ENCODE data around the gene SMIM20. TPM values are rescaled to one million over a fixed set of nuclear protein-coding genes. Genes with fewer than 3 reads are reported as not detected.

Gene SMIM20
- total and polyA plus RNA-seq, 4 experiments from 2014 or later = 16.9 to 78.9 (median 33.0) TPM

DNA sequence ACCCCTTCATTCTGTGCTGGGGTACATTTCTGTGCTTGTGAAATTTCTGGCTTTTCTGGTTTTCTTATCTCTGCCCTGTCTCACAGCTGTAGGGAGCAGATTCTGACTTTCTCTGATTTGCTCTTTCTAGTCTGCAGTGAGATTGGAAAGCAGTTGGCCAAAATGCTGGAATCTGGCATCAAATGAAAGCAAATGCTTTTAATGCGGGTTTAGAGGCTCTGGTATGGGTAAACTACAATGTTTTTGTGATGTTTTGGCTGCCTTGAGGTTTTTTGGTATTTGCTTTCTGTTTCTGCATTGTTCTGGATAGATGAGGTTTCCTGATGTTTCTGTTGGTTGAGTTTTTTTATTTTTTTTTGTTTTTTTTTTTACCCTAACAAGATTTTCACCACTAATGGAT lies 23.8 kb downstream of the SMIM20 start:
- Mint-ChIP-seq H3K4me3 (peak overlapping the region in 6 of 8 donors; percentile 1 to 52 (median 39)), H3K36me3 (no peaks in the 10 kb centered on the region), H3K27ac (peak overlapping the region in 3 of 7 donors; percentile 10 to 15 (median 14)), H3K9me3 (peaks cover 0 to 6% (median 0%) of the 10 kb centered on the region in 8 donors), H3K27me3 (peaks cover 6 to 7% of the 10 kb centered on the region in 2 donors), H3K4me1 (peaks cover 6 to 15% (median 11%) of the 10 kb centered on the region in 4 donors)
- no peak for DNase-seq
- intact Hi-C loops (cut with micrococcal nuclease) = no loop called here
- Histone ChIP-seq H3K4me3 (ENCODE audit: low read length in 2 of 2) (no peak overlapping the region), H3K27ac (ENCODE audit: low read depth, low read length) (no peak overlapping the region), H3K36me3 (ENCODE audit: insufficient read depth, low read length) (no peaks in the 10 kb centered on the region), H3K9me3 (ENCODE audit: control insufficient read depth in 1 of 2, low read length in 2 of 2) (no peaks in the 10 kb centered on the region), H3K27me3 (ENCODE audit: insufficient read depth, low read length) (no peaks in the 10 kb centered on the region), H3K4me1 (ENCODE audit: insufficient read depth, low read length) (no peaks in the 10 kb centered on the region)
- POLR2A ChIA-PET (ENCODE audit: partially characterized antibody) = no interaction called here
- CTCF ChIA-PET (ENCODE audit: partially characterized antibody) = no interaction called here

DNA sequence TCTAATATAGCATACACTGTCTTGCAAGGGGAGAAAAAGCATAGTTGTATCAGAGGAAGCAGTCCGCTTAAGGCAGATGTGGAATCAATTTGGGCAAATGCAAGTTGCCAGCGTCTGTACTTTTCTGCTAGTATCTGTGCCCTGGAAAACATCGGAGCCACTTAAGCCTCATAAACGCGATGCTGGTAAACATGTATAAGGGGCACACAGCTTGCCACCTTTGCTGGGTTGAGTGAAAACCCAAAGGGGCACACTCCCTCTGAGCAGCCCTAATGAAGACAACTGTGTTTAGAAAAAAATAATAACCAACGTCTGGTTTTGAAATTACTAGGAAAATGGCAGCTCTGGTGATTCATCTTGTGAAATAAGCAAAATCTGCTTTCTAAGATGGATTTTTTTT lies 24.3 kb downstream of the SMIM20 start:
- Histone ChIP-seq H3K4me1 (ENCODE audit: insufficient read depth, low read length) (no peaks in the 10 kb centered on the region), H3K4me3 (ENCODE audit: low read length in 2 of 2) (no peak overlapping the region), H3K27ac (ENCODE audit: low read depth, low read length) (no peak overlapping the region), H3K27me3 (ENCODE audit: insufficient read depth, low read length) (no peaks in the 10 kb centered on the region), H3K9me3 (ENCODE audit: control insufficient read depth in 1 of 2, low read length in 2 of 2) (no peaks in the 10 kb centered on the region), H3K36me3 (ENCODE audit: insufficient read depth, low read length) (no peaks in the 10 kb centered on the region)
- Mint-ChIP-seq H3K4me3 (peak overlapping the region in 5 of 8 donors; percentile 4 to 54 (median 43)), H3K4me1 (peaks cover 6 to 15% (median 11%) of the 10 kb centered on the region in 4 donors), H3K9me3 (peaks cover 0 to 6% (median 0%) of the 10 kb centered on the region in 8 donors), H3K27ac (peak overlapping the region in 3 of 7 donors; percentile 14 to 60 (median 23)), H3K27me3 (peaks cover 6 to 7% of the 10 kb centered on the region in 2 donors), H3K36me3 (no peaks in the 10 kb centered on the region)
- POLR2A ChIA-PET (ENCODE audit: partially characterized antibody) = interaction anchor here (2.1 kb wide), 1 partner anchor 24 kb away, joined by 5 read pairs; the partner anchor contains the start of gene SMIM20
- no peak for DNase-seq
- intact Hi-C loops (cut with micrococcal nuclease) = no loop called here
- CTCF ChIA-PET (ENCODE audit: partially characterized antibody) = no interaction called here

DNA sequence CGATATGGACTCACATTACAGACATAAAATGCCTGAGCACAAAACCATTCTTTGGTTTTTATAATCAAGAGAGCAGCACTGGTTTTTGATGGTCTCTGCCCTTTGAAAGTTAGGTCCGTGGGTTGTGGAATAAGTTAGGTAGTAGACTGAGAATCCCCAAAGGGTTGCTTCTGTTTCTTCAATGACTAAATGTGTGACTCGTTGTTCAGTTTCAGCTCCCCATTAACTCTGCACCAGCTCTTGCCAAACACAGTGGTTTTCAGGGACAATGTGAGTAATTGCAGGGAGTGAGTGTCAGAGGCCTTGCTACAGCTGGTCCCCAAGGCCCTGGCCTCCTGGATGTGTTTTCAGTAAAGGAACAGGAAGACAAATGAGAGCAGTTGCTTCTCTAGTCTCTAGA lies 24.8 kb downstream of the SMIM20 start:
- no peak for DNase-seq
- Histone ChIP-seq H3K4me1 (ENCODE audit: insufficient read depth, low read length) (no peaks in the 10 kb centered on the region), H3K36me3 (ENCODE audit: insufficient read depth, low read length) (no peaks in the 10 kb centered on the region), H3K27me3 (ENCODE audit: insufficient read depth, low read length) (no peaks in the 10 kb centered on the region), H3K9me3 (ENCODE audit: control insufficient read depth in 1 of 2, low read length in 2 of 2) (no peaks in the 10 kb centered on the region), H3K27ac (ENCODE audit: low read depth, low read length) (no peak overlapping the region), H3K4me3 (ENCODE audit: low read length in 2 of 2) (no peak overlapping the region)
- Mint-ChIP-seq H3K27me3 (peaks cover 6 to 7% of the 10 kb centered on the region in 2 donors), H3K27ac (peak overlapping the region in 1 of 7 donors; percentile 67), H3K4me1 (peaks cover 6 to 15% (median 11%) of the 10 kb centered on the region in 4 donors), H3K36me3 (no peaks in the 10 kb centered on the region), H3K9me3 (peaks cover 0 to 6% (median 0%) of the 10 kb centered on the region in 8 donors), H3K4me3 (peak overlapping the region in 1 of 8 donors; percentile 52)
- ChIA-PET CTCF (ENCODE audit: partially characterized antibody) (interaction anchor here (1.1 kb wide), 1 partner anchor 49 kb away, joined by 3 read pairs; no protein-coding TSS in a partner anchor), POLR2A (ENCODE audit: partially characterized antibody) (interaction anchor here (2.1 kb wide), 1 partner anchor 24 kb away, joined by 5 read pairs; the partner anchor contains the start of gene SMIM20)
- intact Hi-C loops (cut with micrococcal nuclease) = no loop called here

DNA sequence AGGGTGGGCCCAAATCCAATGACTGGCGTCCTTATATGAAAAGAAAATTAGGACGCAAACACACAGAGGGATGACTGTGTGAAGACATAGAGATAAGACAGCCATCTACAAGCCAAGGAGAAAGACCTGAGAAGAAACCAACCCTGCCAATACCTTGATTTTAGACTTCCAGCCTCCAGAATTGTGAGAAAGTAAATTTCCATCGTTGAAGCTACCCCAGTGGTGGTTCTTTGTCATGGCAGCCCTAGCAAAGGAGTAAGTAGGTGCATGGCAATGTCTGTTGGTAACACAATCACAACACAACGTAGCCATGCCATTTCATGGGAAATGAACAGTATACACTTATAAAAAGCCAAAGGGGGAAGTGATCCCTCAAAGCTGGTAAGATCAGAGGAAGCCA lies 25.3 kb downstream of the SMIM20 start:
- Histone ChIP-seq H3K27me3 (ENCODE audit: insufficient read depth, low read length) (no peaks in the 10 kb centered on the region), H3K4me3 (ENCODE audit: low read length in 2 of 2) (no peak overlapping the region), H3K9me3 (ENCODE audit: control insufficient read depth in 1 of 2, low read length in 2 of 2) (no peaks in the 10 kb centered on the region), H3K36me3 (ENCODE audit: insufficient read depth, low read length) (no peaks in the 10 kb centered on the region), H3K27ac (ENCODE audit: low read depth, low read length) (no peak overlapping the region), H3K4me1 (ENCODE audit: insufficient read depth, low read length) (no peaks in the 10 kb centered on the region)
- CTCF ChIA-PET (ENCODE audit: partially characterized antibody) = interaction anchor here (1.1 kb wide), 1 partner anchor 49 kb away, joined by 3 read pairs; no protein-coding TSS in a partner anchor
- no peak overlapping the region for H3K27ac Mint-ChIP-seq
- peaks cover 6 to 7% of the 10 kb centered on the region in 2 donors for H3K27me3 Mint-ChIP-seq
- H3K9me3 Mint-ChIP-seq = peaks cover 0 to 6% (median 0%) of the 10 kb centered on the region in 8 donors
- POLR2A ChIA-PET (ENCODE audit: partially characterized antibody) = interaction anchor here (2.1 kb wide), 1 partner anchor 25 kb away, joined by 5 read pairs; the partner anchor contains the start of gene SMIM20
- no peak for DNase-seq
- intact Hi-C loops (cut with micrococcal nuclease) = no loop called here
- peaks cover 6 to 15% (median 11%) of the 10 kb centered on the region in 4 donors for H3K4me1 Mint-ChIP-seq
- H3K4me3 Mint-ChIP-seq = no peak overlapping the region
- H3K36me3 Mint-ChIP-seq = no peaks in the 10 kb centered on the region

DNA sequence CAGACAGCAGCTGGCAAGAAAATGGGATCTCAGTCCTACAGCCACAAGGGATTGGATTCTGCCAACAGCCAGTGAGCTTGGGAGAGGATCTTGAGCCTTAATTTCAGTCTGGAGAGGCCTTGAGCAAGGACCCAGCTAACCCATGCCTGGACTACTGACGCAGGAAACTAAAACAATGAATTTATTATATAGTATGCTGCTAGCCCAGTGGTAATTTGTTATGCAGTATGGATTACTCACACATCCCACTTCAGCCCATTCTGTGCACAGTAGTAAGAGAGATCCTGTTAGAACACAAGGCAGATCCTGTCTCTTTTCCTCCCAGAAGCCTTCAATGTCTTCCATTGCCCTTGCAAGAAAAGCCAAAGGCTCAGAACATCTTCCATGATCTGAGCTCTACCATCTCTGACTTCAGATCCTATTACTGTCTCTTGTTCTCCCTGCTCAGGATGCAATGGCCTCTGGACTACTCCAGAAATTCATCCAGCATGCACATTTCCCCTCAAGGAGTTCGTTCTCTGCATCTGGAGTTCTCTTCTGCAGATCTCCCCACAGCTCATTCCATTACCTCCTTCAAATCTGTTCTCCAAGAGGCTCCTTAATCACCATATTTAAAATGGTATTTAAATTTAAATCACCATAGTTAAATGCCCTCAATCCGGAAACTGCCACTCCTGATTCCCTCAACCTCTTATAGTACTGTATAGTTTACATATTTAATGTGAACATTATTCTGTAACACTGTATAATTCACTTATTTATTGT lies 27.6 kb downstream of the SMIM20 start:
- Histone ChIP-seq H3K27ac (ENCODE audit: low read depth, low read length) (no peak overlapping the region), H3K4me1 (ENCODE audit: insufficient read depth, low read length) (no peaks in the 10 kb centered on the region), H3K36me3 (ENCODE audit: insufficient read depth, low read length) (no peaks in the 10 kb centered on the region), H3K4me3 (ENCODE audit: low read length in 2 of 2) (no peak overlapping the region), H3K27me3 (ENCODE audit: insufficient read depth, low read length) (no peaks in the 10 kb centered on the region), H3K9me3 (ENCODE audit: control insufficient read depth in 1 of 2, low read length in 2 of 2) (no peaks in the 10 kb centered on the region)
- Mint-ChIP-seq H3K4me1 (peaks cover 6 to 14% (median 10%) of the 10 kb centered on the region in 4 donors), H3K4me3 (no peak overlapping the region), H3K9me3 (peaks cover 0 to 7% (median 0%) of the 10 kb centered on the region in 8 donors), H3K36me3 (no peaks in the 10 kb centered on the region), H3K27ac (no peak overlapping the region), H3K27me3 (peaks cover 6 to 13% of the 10 kb centered on the region in 2 donors)
- DNase-seq = no peak
- intact Hi-C loops (cut with micrococcal nuclease) = no loop called here
- POLR2A ChIA-PET (ENCODE audit: partially characterized antibody) = no interaction called here
- CTCF ChIA-PET (ENCODE audit: partially characterized antibody) = no interaction called here

DNA sequence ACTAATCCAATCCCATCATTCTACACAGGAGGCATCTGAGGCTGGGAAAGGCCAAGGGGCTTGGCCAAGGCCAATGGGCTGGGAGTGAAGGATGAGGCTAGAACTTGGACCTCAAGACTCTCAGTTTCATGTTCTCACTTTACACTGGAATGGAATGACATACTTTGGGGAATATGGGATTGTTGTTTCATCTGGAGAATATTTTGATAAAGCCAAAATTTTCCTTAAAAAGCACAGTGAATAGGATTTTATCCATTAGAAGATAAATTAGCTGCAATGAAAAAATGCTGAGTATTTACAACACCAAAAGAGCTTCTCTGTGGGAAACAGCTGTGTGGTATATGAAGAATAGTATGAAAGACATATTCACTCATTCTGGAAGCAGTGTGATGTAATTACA lies 29.3 kb downstream of the SMIM20 start:
- H3K27me3 ChIP-seq (ENCODE audit: insufficient read depth, low read length) = no peaks in the 10 kb centered on the region
- Mint-ChIP-seq H3K27me3 (peaks cover 8 to 13% of the 10 kb centered on the region in 2 donors), H3K27ac (no peak overlapping the region), H3K36me3 (no peaks in the 10 kb centered on the region), H3K4me1 (peaks cover 0 to 7% (median 4%) of the 10 kb centered on the region in 4 donors), H3K9me3 (peaks cover 0 to 7% (median 0%) of the 10 kb centered on the region in 8 donors), H3K4me3 (no peak overlapping the region)
- no peaks in the 10 kb centered on the region for H3K36me3 ChIP-seq (ENCODE audit: insufficient read depth, low read length)
- H3K9me3 ChIP-seq (ENCODE audit: control insufficient read depth in 1 of 2, low read length in 2 of 2) = no peaks in the 10 kb centered on the region
- intact Hi-C loops (cut with micrococcal nuclease) = no loop called here
- DNase-seq = no peak
- ChIA-PET POLR2A (ENCODE audit: partially characterized antibody) (no interaction called here), CTCF (ENCODE audit: partially characterized antibody) (no interaction called here)
- H3K4me1 ChIP-seq (ENCODE audit: insufficient read depth, low read length) = no peaks in the 10 kb centered on the region
- H3K4me3 ChIP-seq (ENCODE audit: low read length in 2 of 2) = no peak overlapping the region
- no peak overlapping the region for H3K27ac ChIP-seq (ENCODE audit: low read depth, low read length)

DNA sequence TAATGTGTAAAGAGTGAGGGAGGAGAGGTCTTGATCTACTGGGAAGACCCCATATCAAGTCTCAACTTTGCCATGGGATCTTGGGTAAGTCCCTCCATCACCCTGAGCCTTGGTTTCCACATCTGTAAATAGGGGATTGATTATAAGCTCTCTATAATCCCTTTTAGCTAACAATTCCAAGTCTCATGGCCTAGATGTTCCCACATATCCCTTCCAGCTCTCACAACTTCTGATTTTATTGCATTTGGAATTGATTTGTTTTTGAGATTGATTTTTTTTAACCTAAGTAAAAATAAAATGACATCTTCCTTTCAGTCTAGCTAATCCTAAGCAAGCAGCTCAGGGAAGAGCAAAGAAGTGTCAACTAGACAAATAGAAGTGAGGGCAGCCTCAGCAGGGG lies 29.8 kb downstream of the SMIM20 start:
- H3K9me3 ChIP-seq (ENCODE audit: control insufficient read depth in 1 of 2, low read length in 2 of 2) = no peaks in the 10 kb centered on the region
- H3K36me3 ChIP-seq (ENCODE audit: insufficient read depth, low read length) = no peaks in the 10 kb centered on the region
- H3K27ac ChIP-seq (ENCODE audit: low read depth, low read length) = no peak overlapping the region
- no peaks in the 10 kb centered on the region for H3K4me1 ChIP-seq (ENCODE audit: insufficient read depth, low read length)
- H3K9me3 Mint-ChIP-seq = peaks cover 0 to 6% (median 0%) of the 10 kb centered on the region in 8 donors
- no peak overlapping the region for H3K4me3 ChIP-seq (ENCODE audit: low read length in 2 of 2)
- CTCF ChIA-PET (ENCODE audit: partially characterized antibody) = no interaction called here
- H3K4me3 Mint-ChIP-seq = no peak overlapping the region
- H3K4me1 Mint-ChIP-seq = peaks cover 0 to 3% (median 2%) of the 10 kb centered on the region in 4 donors
- H3K27ac Mint-ChIP-seq = no peak overlapping the region
- peaks cover 8 to 16% of the 10 kb centered on the region in 2 donors for H3K27me3 Mint-ChIP-seq
- POLR2A ChIA-PET (ENCODE audit: partially characterized antibody) = no interaction called here
- no peaks in the 10 kb centered on the region for H3K27me3 ChIP-seq (ENCODE audit: insufficient read depth, low read length)
- no peaks in the 10 kb centered on the region for H3K36me3 Mint-ChIP-seq
- intact Hi-C loops (cut with micrococcal nuclease) = no loop called here
- DNase-seq = no peak
